Astrocyte (in vitro differentiated cells and primary cell): Measurements from ENCODE around the gene AHNAK2. TPM values are rescaled to one million over a fixed set of nuclear protein-coding genes. Genes with fewer than 3 reads are reported as not detected.
A peak's percentile ranks its signal among the peaks of the same experiment; 100 is the strongest.

Source experiments
- DNase-seq: peaks from one replicate; pipeline ENCODE4 v3.0.0-alpha.2; 2010; ENCODE audit warnings: low read depth
- FAIRE-seq: peaks from 2 replicates; lab custom pipeline; 2011; peaks lifted over from hg19 to GRCh38; lab: Jason Lieb, UNC
- H2AFZ ChIP-seq: 2 replicates; pipeline ENCODE4 v1.6.0; 2012; ENCODE audit warnings: low read depth, low read length, inconsistent platforms
- H3K27ac ChIP-seq: 2 replicates; pipeline ENCODE4 v1.5.1; 2011; ENCODE audit warnings: low read depth, low read length, inconsistent platforms
- H3K27me3 ChIP-seq: 2 replicates; pipeline ENCODE4 v1.6.0; 2011; ENCODE audit warnings: low read length, inconsistent platforms; ENCODE audit not compliant: insufficient read depth
- H3K36me3 ChIP-seq: 2 replicates; pipeline ENCODE4 v1.5.1; 2011; ENCODE audit warnings: low read length, inconsistent platforms; ENCODE audit not compliant: insufficient read depth
- H3K4me1 ChIP-seq: 2 replicates; pipeline ENCODE4 v1.5.1; 2011; ENCODE audit warnings: low read length, inconsistent platforms; ENCODE audit not compliant: insufficient read depth
- H3K4me2 ChIP-seq: 2 replicates; pipeline ENCODE4 v1.6.0; 2012; ENCODE audit warnings: low read length, inconsistent platforms
- H3K4me3 ChIP-seq: 2 replicates; pipeline ENCODE4 v1.5.1; 2011; ENCODE audit warnings: low read depth, mild to moderate bottlenecking, low read length, inconsistent platforms; ENCODE audit not compliant: insufficient read depth
- H3K79me2 ChIP-seq: 2 replicates; pipeline ENCODE4 v1.6.0; 2012; ENCODE audit warnings: mild to moderate bottlenecking, low read length, inconsistent platforms; ENCODE audit not compliant: insufficient read depth
- H3K9ac ChIP-seq: 2 replicates; pipeline ENCODE4 v1.6.0; 2012; ENCODE audit warnings: mild to moderate bottlenecking, low read length, inconsistent platforms
- H3K9me3 ChIP-seq: 2 replicates; pipeline ENCODE4 v1.5.1; 2012; ENCODE audit warnings: low read depth, mild to moderate bottlenecking, low read length, inconsistent platforms; ENCODE audit not compliant: insufficient read depth
- H4K20me1 ChIP-seq: 2 replicates; pipeline ENCODE4 v1.6.0; 2012; ENCODE audit warnings: low read length, inconsistent platforms; ENCODE audit not compliant: insufficient read depth
- H3K27ac Mint-ChIP-seq: one replicate; pipeline ENCODE4 v1.8.0; 2021; ENCODE audit warnings: mild to moderate bottlenecking, mixed read lengths; ENCODE audit not compliant: unreplicated experiment
- H3K27me3 Mint-ChIP-seq: one replicate; pipeline ENCODE4 v1.8.0; 2021; ENCODE audit warnings: low read depth, mixed read lengths; ENCODE audit not compliant: unreplicated experiment
- H3K36me3 Mint-ChIP-seq: one replicate; pipeline ENCODE4 v1.8.0; 2021; ENCODE audit warnings: low read depth, mixed read lengths; ENCODE audit not compliant: unreplicated experiment
- H3K4me1 Mint-ChIP-seq: one replicate; pipeline ENCODE4 v1.8.0; 2021; ENCODE audit warnings: low read depth, mixed read lengths; ENCODE audit not compliant: unreplicated experiment
- H3K4me3 Mint-ChIP-seq: one replicate; pipeline ENCODE4 v1.8.0; 2021; ENCODE audit warnings: mild to moderate bottlenecking, moderate library complexity, mixed read lengths; ENCODE audit not compliant: unreplicated experiment
- H3K9me3 Mint-ChIP-seq: one replicate; pipeline ENCODE4 v1.8.0; 2021; ENCODE audit warnings: mild to moderate bottlenecking, mixed read lengths; ENCODE audit not compliant: unreplicated experiment
- EZH2 ChIP-seq: IDR thresholded peaks from 2 replicates; pipeline ENCODE4 v1.6.1; 2012; ENCODE audit warnings: mild to moderate bottlenecking, low read length, inconsistent platforms; ENCODE audit not compliant: insufficient read depth
- total RNA-seq: library from RNA; stranded (reverse); gene quantifications from 2 replicates; pipeline ENCODE4 v1.2.1, GENCODE V29; 2021
- TF ChIP-seq, protein P1 (sequence below): IDR thresholded peaks from 2 replicates; pipeline ENCODE4 v1.5.1; 2011; ENCODE audit warnings: low read depth, mild to moderate bottlenecking, inconsistent platforms, low read length, moderate library complexity; ENCODE audit not compliant: insufficient read depth

Gene AHNAK2
- total RNA-seq, 1 donor from 2014 or later: 44.7 TPM

DNA sequence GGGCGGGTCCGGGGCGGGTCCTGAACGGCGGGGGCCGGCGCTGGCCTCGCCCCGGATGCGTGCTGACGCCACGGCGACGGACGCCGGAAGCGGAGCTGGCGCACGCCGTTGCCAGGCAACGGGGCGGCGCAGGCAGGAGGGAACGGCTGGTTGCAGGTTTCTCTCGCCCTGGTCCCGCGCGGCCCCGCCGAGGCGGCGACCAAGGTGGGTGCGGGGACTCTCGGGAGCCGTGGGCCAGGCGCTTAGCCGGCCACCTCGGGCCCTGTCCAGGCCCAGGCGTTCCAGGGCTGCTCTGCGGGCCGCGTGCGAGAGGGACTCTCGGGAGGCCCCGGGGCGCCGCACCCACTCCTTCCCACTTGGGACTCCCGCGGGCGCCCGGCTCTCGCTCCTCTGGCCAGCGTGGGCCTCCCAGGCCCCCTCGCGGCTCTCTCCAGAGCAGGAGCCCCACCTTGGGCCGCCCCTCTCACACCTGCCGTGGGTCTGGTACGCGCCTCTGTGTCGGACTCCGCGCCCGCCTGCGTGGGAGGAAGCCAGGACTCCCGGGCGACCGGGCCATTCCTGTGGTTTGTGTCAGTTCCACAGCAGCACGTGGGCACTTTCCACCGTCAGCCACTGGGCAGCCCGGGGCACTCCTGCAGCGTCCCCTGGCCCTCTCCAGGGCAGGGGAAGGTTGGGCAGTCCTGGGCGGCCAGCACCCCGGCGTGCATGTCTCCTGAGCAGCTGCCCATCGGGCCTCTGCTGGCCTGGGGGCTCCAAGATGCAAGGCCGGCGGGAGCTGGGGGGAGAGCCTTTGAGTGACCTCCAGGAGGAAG is 7.7 kb upstream of the AHNAK2 start, which contains the start of gene CLBA1:
TSS of gene CLBA1 (plus strand) at position 114 of the 812 bp plus-strand sequence. CDS start at position 758, 644 bp downstream.
- Histone ChIP-seq H4K20me1 (no peaks in the 10 kb centered on the region), H3K9me3 (no peaks in the 10 kb centered on the region), H3K4me2 (peak within 1 kb of the TSS; percentile 96), H3K4me1 (peaks cover 8% of the 10 kb centered on the region), H3K9ac (peak within 1 kb of the TSS; percentile 84), H3K79me2 (peaks cover 7% of the 10 kb centered on the region), H3K27ac (peak within 1 kb of the TSS; percentile 71), H3K4me3 (peak within 1 kb of the TSS; percentile 71), H3K36me3 (no peaks in the 10 kb centered on the region), H2AFZ (peak within 1 kb of the TSS; percentile 83), H3K27me3 (no peaks in the 10 kb centered on the region)
- Mint-ChIP-seq H3K27ac (no peak within 1 kb of the TSS), H3K9me3 (no peaks in the 10 kb centered on the region), H3K36me3 (peaks cover 4% of the 10 kb centered on the region), H3K4me3 (peak within 1 kb of the TSS; percentile 78), H3K27me3 (peaks cover 14% of the 10 kb centered on the region), H3K4me1 (no peaks in the 10 kb centered on the region)
- no peak for TF ChIP-seq EZH2
- TF ChIP-seq, protein P1, sequence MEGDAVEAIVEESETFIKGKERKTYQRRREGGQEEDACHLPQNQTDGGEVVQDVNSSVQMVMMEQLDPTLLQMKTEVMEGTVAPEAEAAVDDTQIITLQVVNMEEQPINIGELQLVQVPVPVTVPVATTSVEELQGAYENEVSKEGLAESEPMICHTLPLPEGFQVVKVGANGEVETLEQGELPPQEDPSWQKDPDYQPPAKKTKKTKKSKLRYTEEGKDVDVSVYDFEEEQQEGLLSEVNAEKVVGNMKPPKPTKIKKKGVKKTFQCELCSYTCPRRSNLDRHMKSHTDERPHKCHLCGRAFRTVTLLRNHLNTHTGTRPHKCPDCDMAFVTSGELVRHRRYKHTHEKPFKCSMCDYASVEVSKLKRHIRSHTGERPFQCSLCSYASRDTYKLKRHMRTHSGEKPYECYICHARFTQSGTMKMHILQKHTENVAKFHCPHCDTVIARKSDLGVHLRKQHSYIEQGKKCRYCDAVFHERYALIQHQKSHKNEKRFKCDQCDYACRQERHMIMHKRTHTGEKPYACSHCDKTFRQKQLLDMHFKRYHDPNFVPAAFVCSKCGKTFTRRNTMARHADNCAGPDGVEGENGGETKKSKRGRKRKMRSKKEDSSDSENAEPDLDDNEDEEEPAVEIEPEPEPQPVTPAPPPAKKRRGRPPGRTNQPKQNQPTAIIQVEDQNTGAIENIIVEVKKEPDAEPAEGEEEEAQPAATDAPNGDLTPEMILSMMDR: no peak
- DNase-seq (peak; percentile 73), FAIRE-seq (no peak)

DNA sequence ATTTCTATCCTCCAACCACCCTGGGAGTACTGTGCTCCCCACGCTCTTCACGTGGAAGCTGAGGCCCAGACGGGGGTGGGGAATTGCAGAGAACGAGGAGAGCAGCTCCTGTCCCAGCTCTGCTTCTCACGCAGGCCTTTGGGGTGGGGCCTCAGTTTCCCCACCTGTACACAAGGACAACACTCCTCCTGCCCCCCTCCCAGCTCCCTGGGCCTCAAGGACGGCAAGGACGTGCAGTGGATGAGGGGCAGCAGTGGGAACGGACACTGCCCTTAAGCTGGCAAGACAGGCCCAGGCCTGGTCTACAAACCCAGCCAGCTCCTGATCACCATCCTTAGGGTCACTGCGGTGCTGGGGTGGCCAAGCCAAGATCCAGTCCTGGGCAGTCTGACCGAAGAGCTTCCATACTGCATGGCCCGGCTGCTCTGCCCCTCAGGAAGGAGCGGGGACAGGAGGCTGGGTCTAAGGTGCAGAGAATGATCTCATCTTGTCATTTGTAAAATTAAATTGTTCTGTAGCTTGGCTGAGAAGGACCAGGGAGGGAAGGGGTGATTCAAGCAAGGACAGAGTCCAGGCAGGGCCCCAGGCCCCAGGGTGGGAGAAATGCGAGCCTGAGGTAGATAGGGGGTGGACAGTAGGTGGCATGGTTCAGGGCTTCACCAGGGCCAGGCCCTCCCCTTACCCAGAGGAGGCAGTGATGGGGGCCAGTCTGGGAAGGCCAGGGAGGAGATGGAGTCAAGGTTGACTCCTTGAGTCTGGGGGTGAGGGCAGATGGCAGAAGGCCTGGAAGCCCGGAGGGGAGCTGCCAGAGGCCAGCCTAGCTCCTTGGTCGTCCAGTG is 6.1 kb upstream of the AHNAK2 start:
- Mint-ChIP-seq H3K4me1 (no peaks in the 10 kb centered on the region), H3K4me3 (peak overlapping the region; percentile 77), H3K27me3 (peaks cover 23% of the 10 kb centered on the region), H3K9me3 (no peaks in the 10 kb centered on the region), H3K27ac (peak overlapping the region; percentile 74), H3K36me3 (no peaks in the 10 kb centered on the region)
- DNase-seq: no peak
- H3K36me3 ChIP-seq: no peaks in the 10 kb centered on the region
- no peak overlapping the region for H3K4me2 ChIP-seq
- H3K9me3 ChIP-seq: no peaks in the 10 kb centered on the region
- no peak overlapping the region for H3K4me3 ChIP-seq
- peaks cover 17% of the 10 kb centered on the region for H3K4me1 ChIP-seq
- H3K9ac ChIP-seq: no peak overlapping the region
- no peak for TF ChIP-seq EZH2
- TF ChIP-seq, protein P1: no peak
- peaks cover 7% of the 10 kb centered on the region for H3K79me2 ChIP-seq
- no peaks in the 10 kb centered on the region for H3K27me3 ChIP-seq
- no peak for FAIRE-seq
- no peak overlapping the region for H2AFZ ChIP-seq
- H4K20me1 ChIP-seq: no peaks in the 10 kb centered on the region
- H3K27ac ChIP-seq: no peak overlapping the region
